ENCODE measurements around the gene ATF7IP2.
"Not testable (repeated sequence)": the region's sequence is repeated elsewhere in the genome, so short reads cannot be mapped to it uniquely, and the experiment has no call there.

ATF7IP2 gene

DNA sequence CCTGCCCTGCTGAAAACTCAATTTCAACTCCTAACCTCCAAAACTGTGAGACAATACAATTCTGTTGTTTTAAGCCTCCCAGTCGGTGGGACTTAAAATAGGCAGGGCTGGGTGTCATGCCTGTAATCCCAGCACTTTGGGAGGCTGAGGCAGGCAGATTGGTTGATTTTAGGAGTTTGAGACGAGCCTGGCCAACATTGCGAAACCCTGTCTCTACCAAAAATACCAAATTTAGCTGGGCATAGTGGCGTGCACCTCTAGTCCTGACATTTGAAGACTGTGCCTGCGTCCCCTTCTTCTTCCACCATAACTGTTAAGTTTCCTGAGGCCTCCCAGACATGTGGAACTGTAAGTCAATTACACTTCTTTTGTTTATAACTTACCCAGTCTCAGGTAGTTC lies 36.0 kb upstream of the ATF7IP2 start:
- TF ChIP-seq, protein P1, sequence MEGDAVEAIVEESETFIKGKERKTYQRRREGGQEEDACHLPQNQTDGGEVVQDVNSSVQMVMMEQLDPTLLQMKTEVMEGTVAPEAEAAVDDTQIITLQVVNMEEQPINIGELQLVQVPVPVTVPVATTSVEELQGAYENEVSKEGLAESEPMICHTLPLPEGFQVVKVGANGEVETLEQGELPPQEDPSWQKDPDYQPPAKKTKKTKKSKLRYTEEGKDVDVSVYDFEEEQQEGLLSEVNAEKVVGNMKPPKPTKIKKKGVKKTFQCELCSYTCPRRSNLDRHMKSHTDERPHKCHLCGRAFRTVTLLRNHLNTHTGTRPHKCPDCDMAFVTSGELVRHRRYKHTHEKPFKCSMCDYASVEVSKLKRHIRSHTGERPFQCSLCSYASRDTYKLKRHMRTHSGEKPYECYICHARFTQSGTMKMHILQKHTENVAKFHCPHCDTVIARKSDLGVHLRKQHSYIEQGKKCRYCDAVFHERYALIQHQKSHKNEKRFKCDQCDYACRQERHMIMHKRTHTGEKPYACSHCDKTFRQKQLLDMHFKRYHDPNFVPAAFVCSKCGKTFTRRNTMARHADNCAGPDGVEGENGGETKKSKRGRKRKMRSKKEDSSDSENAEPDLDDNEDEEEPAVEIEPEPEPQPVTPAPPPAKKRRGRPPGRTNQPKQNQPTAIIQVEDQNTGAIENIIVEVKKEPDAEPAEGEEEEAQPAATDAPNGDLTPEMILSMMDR (IDR thresholded peaks at IDR 0.05; ENCODE audit: borderline replicate concordance, insufficient read depth, low read depth, low read length), result no peak
- no peak overlapping the region for H3K4me3 ChIP-seq (ENCODE audit: low read depth, low read length)

DNA sequence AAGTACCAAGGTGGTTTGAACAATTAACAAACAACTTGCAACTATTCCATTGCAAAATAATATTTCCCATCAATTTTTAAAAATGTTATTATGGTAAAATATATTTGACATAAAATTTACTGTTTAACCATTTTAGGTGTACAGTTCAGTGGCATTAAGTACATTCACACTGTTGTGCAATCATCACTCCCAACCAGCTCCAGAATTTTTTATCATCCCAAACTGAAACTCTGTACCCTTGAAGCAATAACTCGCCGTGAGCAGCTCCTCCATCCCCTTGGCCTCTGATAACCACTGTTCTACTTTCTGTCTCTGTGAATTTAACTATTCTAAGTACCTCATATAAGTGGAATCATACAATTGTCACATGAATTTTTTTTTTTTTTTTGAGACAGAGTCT lies 33.6 kb upstream of the ATF7IP2 start:
- TF ChIP-seq, protein P1 (IDR thresholded peaks at IDR 0.05; ENCODE audit: borderline replicate concordance, insufficient read depth, low read depth, low read length), result no peak
- H3K4me3 ChIP-seq (ENCODE audit: low read depth, low read length), result no peak overlapping the region

DNA sequence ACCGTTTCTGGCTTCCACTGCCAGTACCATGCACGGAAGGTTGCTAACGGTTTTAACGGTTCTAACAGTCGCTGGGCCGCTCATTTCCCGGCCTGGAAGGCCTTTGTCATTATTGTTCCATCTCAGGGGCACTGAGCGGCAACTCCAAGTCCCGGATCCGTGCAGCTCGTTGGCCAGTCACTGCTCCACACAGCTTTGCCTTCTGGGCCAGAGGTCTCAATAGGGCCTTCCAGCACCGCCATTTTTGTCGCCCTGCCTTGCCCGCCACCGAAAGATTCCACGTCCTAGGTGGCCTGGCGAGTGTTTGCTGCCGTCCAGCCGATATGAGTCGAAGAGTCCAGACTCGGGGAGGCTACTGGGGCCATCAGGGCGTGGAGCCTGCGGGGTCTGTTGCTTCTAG lies 30.3 kb upstream of the ATF7IP2 start:
- TF ChIP-seq, protein P1 (IDR thresholded peaks at IDR 0.05; ENCODE audit: borderline replicate concordance, insufficient read depth, low read depth, low read length), result no peak
- no peak overlapping the region for H3K4me3 ChIP-seq (ENCODE audit: low read depth, low read length)

DNA sequence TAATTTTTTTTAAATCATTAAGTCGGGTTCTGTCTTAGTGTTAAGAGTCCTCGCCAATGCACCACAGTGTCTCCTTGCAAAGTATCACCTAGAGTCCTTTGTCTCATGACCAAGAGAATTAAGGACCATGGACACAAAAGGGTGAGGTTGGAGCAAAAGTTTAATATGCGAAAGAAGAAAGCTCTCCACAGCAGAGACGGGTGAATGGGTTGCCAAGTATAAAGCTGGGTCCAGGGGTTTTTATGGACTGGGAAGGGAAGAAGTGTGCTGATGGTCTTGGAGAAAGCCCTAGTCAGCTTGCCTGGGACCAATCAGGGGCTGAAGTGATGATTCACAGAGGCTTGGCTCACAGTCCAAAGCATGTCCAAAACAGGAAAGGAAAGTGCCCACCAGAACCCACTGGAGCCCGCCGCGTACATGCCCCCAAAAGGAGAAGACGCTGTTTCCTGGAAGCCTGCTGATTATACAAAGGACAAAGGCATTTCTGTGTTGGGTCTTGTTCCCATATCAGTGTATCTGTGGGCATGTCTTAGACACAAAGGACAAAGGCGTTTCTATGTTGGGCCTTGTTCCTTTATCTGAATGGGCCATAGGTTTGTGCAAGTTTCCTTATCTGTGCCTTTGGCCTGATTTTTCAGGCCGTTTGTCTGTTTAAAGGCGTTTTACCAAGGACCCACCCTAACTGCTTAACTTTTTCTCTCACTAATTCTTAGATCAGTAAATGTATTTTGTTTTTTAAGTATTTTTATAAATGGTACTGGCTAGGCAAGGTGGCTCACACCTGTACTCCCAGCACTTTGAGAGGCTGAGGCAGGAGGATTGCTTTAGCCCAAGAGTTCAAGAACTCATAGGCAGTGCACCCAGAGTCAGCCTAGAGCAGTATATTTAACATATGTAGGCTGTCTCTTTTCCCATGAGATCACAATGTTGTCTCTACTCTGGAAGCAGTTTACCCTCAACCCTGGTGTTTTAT lies 28.7 kb upstream of the ATF7IP2 start:
- TF ChIP-seq, protein P1 (IDR thresholded peaks at IDR 0.05; ENCODE audit: borderline replicate concordance, insufficient read depth, low read depth, low read length), result no peak
- H3K4me3 ChIP-seq (ENCODE audit: low read depth, low read length), result no peak overlapping the region

DNA sequence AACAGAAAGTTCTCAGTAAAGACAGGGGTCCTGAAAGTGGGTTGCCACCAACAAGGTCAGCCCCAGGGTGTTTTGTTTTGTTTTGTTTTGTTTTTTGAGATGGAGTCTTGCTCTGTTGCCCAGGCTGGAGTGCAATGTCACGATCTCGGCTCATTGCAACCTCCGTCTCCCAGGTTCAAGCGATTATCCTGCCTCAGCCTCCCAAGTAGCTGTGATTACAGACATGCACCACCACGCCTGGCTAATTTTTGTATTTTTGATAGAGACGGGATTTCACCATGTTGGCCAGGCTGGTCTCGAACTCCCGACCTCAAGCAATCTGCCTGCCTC lies 24.1 kb upstream of the ATF7IP2 start:
- not testable (repeated sequence) for H3K4me3 ChIP-seq (ENCODE audit: low read depth, low read length)

DNA sequence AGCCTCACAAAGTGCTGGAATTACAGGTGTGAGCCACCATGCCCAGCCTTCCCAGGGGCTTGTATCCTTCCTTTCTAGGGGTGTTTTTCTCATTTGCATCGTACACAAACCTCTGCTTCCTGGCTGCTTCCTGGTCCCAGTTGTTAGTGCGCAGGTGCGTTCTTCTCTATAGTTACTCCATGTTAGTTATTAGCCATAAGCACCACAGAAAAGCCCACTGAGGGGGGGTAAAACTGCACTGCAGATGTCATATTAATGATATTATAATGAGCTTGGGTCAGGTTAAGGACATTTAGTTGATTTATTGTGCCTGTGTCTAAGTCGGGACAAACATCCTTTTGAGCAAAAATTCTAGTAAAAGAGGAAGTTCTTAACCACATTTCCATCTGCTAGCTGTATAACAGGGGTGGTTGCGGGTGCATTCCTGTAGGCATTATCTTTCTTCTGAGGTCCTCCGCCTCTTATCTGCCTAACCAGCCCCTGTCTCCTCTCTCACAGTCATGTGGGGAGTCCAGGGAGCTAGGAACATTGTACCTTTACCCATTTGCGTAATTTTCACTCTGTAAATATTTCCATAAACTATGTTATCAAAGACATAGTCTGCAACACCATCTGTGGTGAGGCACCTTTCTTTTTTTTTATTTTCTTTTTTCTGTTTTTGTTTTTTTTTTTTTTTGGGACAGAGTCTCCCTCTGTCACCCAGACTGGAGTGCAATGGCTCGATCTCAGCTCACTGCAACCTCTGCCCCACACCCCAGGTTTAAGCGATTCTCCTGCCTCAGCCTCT lies 23.6 kb upstream of the ATF7IP2 start:
- TF ChIP-seq, protein P1 (IDR thresholded peaks at IDR 0.05; ENCODE audit: borderline replicate concordance, insufficient read depth, low read depth, low read length), result no peak
- no peak overlapping the region for H3K4me3 ChIP-seq (ENCODE audit: low read depth, low read length)

DNA sequence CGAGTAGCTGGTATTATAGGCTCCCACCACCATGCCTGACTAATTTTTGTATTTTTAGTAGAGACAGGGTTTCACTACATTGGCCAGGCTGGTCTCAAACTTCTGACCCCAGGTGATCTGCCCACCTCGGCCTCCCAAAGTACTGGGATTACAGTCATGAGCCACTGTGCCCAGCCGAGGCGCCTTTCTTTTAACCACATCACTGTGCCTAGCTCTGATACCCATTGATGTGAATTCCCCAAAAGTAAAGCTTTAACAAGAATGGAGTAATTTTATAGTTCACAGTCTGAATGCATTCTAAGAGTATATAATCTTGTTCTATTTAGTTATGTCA lies 23.0 kb upstream of the ATF7IP2 start:
- not testable (repeated sequence) for H3K4me3 ChIP-seq (ENCODE audit: low read depth, low read length)

DNA sequence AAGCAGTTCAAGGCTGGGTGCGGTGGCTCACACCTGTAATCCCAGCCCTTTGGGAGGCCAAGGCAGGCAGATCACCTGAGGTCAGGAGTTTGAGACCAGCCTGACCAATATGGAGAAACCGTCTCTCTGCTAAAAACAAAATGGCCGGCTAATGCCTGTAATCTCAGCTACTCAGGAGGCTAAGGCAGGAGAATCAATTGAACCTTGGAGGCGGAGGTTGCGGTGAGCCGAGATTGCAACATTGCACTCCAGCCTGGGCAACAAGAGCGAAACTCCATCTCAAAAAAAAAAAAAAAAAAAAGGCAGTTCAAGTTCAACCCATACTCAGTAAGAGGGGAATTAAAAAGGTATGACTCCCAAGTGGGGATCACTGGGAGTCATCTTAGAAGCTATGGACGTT lies 19.2 kb upstream of the ATF7IP2 start:
- H3K4me3 ChIP-seq (ENCODE audit: low read depth, low read length), result not testable (repeated sequence)
